ENCODE measurements around the gene WNT8B. TPM values are rescaled to one million over a fixed set of nuclear protein-coding genes. Genes with fewer than 3 reads are reported as not detected.

WNT8B gene
- total RNA-seq, 6 experiments from 2014 or later: not detected

GRCh38 chr10:100483876-100484666, 21.3 kb downstream of the WNT8B start:
- Mint-ChIP-seq H3K27ac (no peak overlapping the region), H3K27me3 (ENCODE audit: insufficient read depth) (peaks cover 22% of the 10 kb centered on the region), H3K36me3 (ENCODE audit: low read depth) (peaks cover 12% of the 10 kb centered on the region; the same call in 1 of the 2 replicates), H3K4me3 (no peak overlapping the region), H3K9me3 (no peaks in the 10 kb centered on the region), H3K4me1 (ENCODE audit: low read depth) (peaks cover 4% of the 10 kb centered on the region; the same call in 1 of the 2 replicates)
- TF ChIP-seq CTCF (IDR thresholded peaks at IDR 0.05): no peak
- DNase-seq: no peak

GRCh38 chr10:100485366-100485765, 22.6 kb downstream of the WNT8B start:
- no peak overlapping the region for H3K27ac Mint-ChIP-seq
- H3K27me3 Mint-ChIP-seq (ENCODE audit: insufficient read depth): peaks cover 16% of the 10 kb centered on the region
- no peak for TF ChIP-seq CTCF (IDR thresholded peaks at IDR 0.05)
- no peak overlapping the region for H3K4me3 Mint-ChIP-seq
- H3K9me3 Mint-ChIP-seq: no peaks in the 10 kb centered on the region
- H3K36me3 Mint-ChIP-seq (ENCODE audit: low read depth): peaks cover 17% of the 10 kb centered on the region; the same call in 1 of the 2 replicates
- no peak for DNase-seq
- H3K4me1 Mint-ChIP-seq (ENCODE audit: low read depth): peaks cover 4% of the 10 kb centered on the region; the same call in 1 of the 2 replicates

- Mint-ChIP-seq H3K36me3 (ENCODE audit: low read depth) (peaks cover 17% of the 10 kb centered on the region; the same call in 1 of the 2 replicates), H3K9me3 (no peaks in the 10 kb centered on the region), H3K4me1 (ENCODE audit: low read depth) (peaks cover 4% of the 10 kb centered on the region), H3K27ac (no peak overlapping the region), H3K4me3 (no peak overlapping the region), H3K27me3 (ENCODE audit: insufficient read depth) (peaks cover 15% of the 10 kb centered on the region)
- DNase-seq: no peak
- TF ChIP-seq CTCF (IDR thresholded peaks at IDR 0.05): no peak
Measured at GRCh38 chr10:100485801-100486495, 23.1 kb downstream of the WNT8B start.

GRCh38 chr10:100487529-100487928, 24.7 kb downstream of the WNT8B start:
- no peak for TF ChIP-seq CTCF (IDR thresholded peaks at IDR 0.05)
- peaks cover 12% of the 10 kb centered on the region for H3K27me3 Mint-ChIP-seq (ENCODE audit: insufficient read depth)
- no peak overlapping the region for H3K4me3 Mint-ChIP-seq
- no peak overlapping the region for H3K27ac Mint-ChIP-seq
- no peaks in the 10 kb centered on the region for H3K9me3 Mint-ChIP-seq
- peaks cover 17% of the 10 kb centered on the region; the same call in 1 of the 2 replicates for H3K36me3 Mint-ChIP-seq (ENCODE audit: low read depth)
- DNase-seq: no peak
- H3K4me1 Mint-ChIP-seq (ENCODE audit: low read depth): no peaks in the 10 kb centered on the region; the same call in 1 of the 2 replicates

- no peak for TF ChIP-seq CTCF (IDR thresholded peaks at IDR 0.05)
- no peak for DNase-seq
- H3K9me3 Mint-ChIP-seq: no peaks in the 10 kb centered on the region
- H3K4me1 Mint-ChIP-seq (ENCODE audit: low read depth): no peaks in the 10 kb centered on the region; the same call in 1 of the 2 replicates
- no peak overlapping the region for H3K4me3 Mint-ChIP-seq
- H3K27me3 Mint-ChIP-seq (ENCODE audit: insufficient read depth): no peaks in the 10 kb centered on the region; the same call in 1 of the 2 replicates
- H3K36me3 Mint-ChIP-seq (ENCODE audit: low read depth): peaks cover 17% of the 10 kb centered on the region; the same call in 1 of the 2 replicates
- H3K27ac Mint-ChIP-seq: no peak overlapping the region
Measured at GRCh38 chr10:100489396-100489795, 26.6 kb downstream of the WNT8B start.

Data from HFFc6 (cell line).